GM08714 (cell line): ENCODE measurements around the gene PSD4.

Experiments
- H3K4me3 ChIP-seq: fragments of 200-500 bp; sonication (Bioruptor generic); 2 replicates; pipeline ENCODE4 v1.5.1; 2014; ENCODE audit warnings: mild to moderate bottlenecking, low read length, inconsistent platforms
- ZNF274 ChIP-seq: IDR thresholded peaks from 2 replicates; pipeline ENCODE4 v1.6.1; 2012; ENCODE audit warnings: mild to moderate bottlenecking, low read depth, low read length

Gene PSD4

DNA sequence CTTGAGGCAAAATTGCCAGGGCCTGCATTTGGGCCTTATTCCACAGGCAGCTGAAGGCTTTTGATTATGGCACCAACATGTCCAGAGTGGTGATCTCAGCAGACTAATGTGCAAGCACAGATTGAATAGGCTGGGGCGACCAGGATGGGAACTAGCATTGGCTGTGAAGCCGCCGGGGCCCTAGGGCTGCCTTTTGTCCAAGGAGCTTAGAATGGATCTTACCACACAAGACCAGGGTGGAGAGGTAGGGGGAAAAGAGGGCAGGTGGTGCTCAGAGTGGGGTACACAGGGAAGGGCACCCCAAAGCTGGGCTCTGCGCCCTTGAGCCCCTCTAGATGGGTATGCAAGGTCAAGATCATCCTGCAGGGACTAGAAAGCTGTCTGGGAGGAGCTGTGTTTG, 23.1 kb downstream of the PSD4 start:
- no peak for TF ChIP-seq ZNF274
- H3K4me3 ChIP-seq, result no peak overlapping the region

DNA sequence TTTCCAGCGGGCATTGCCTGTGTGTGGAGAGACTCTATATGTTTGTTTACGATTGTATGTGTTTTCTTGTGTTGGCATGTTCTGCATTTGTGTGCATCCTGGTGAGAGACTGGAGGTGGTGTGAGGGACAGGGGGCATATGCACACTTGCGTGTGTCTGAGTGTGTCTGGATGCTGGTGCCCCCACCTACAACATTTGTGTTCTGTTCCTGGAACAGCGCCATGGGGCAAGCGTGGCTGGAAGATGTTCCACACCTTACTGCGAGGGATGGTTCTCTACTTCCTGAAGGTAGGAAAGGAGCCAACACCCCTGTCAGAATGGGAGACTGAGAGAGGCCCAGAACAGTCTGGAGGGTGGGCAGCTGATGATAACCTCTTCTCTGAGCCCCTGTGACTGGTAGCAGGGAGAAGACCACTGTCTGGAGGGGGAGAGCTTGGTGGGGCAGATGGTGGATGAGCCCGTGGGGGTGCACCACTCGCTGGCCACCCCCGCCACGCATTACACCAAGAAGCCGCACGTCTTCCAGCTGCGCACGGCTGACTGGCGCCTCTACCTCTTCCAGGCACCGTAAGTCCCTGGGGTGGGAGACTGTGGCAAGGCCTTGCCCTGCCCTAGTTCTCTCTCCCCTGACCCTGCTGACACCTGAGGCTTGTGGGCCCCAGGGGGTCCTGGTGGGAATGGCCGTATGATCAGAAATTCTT, 23.7 kb downstream of the PSD4 start:
- no peak for TF ChIP-seq ZNF274
- no peak overlapping the region for H3K4me3 ChIP-seq

GRCh38 chr2:113198048-113198789, 24.4 kb downstream of the PSD4 start:
- H3K4me3 ChIP-seq, result no peak overlapping the region
- TF ChIP-seq ZNF274, result no peak

DNA sequence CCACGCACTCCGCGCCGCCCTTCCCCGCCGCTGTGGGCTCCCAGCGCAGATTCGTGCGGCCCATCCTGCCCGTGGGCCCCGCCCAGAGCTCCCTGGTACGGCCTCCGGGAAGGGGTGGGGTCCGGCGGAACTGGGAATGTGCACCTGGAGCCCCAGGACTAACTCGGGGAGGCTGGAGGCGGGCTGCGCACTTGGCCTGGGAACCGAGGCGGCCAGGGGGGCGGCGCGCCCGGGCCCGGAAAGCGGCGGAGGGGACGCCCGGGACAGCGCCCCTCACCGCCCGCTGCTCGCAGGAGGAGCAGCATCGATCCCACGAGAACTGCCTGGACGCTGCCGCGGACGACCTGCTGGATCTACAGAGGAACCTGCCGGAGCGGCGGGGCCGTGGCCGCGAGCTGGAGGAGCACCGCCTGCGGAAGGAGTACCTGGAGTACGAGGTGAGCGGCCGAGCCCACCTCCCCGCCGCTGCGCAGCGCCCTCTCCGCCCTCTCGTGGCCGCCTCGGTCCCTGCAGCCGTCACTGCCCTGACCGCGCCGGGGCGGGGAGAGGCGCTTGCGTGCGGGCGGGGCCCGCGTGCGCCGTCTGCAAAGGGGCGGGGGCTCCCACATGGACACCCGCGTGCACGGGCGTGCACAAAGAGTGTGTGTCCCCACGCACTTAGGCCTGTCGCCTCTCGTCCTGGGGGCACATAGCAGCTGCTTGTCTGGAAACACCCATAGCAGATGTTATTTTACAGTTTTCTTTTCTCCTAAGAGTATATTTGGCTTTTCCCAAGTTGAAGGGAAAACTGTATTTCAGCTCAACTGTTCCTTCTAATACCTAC, 25.2 kb downstream of the PSD4 start:
- H3K4me3 ChIP-seq, result no peak overlapping the region
- no peak for TF ChIP-seq ZNF274

GRCh38 chr2:113200236-113200635, 26.5 kb downstream of the PSD4 start:
- no peak for TF ChIP-seq ZNF274
- no peak overlapping the region for H3K4me3 ChIP-seq

- no peak overlapping the region for H3K4me3 ChIP-seq
- TF ChIP-seq ZNF274, result no peak
These were observed 27.1 kb downstream of the PSD4 start for GRCh38 chr2:113200736-113201490.

DNA sequence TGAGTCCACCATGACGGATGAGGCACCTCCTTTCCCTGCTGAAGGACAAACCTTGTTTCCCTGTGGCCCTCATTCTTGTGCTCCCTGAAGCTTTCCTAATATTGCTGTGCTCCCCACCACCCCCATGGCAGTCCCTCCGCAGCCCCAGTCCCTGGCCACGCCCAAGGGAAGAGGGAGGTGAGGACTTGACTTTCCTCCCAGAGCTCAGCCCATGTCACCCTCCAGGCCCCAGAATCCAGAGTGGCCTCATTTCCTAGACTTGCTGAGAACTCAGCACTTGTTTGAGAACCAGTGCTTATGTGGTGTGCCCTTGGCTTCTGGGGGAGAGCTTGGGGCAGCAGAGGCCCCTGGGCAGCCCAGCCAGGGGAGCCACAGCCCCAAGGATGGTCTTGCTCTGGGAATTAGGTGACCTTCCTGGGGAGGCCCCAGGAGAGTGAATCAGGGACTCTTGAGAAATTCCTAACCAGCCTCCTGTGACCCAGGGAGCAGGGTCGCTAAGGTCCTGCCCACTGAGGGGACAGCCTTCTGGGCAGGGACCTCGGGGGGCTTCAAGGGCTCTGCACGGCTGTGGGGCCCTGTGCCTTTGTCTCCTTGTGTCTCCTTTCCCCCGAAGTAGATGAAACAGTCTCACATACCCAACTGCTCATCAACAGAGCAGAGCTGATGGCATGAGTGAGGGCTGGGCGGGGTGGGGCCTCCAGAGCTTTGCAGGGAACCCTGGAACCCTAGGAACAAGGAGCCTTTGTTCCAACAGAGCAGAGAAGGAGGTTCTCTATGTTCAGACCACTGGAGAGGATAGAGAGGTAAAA, 27.9 kb downstream of the PSD4 start:
- H3K4me3 ChIP-seq, result no peak overlapping the region
- no peak for TF ChIP-seq ZNF274

- H3K4me3 ChIP-seq, result no peak overlapping the region
- TF ChIP-seq ZNF274, result no peak
These were observed 28.8 kb downstream of the PSD4 start for GRCh38 chr2:113202305-113203216.

DNA sequence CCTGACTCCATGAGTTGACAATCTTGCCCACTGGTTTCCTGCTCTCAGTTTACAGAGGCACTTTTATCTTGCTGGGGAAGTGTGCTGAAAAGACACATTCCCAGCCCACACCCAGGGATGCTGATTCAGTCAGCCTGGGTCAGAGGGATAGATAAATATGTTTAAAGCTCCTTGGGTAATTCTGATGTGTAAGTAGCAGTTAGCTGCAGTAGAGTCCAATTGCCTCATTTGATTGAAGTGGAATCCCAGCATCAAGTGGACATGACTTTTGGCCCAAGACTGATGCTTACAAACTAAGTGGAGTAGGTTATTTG, 29.4 kb downstream of the PSD4 start:
- H3K4me3 ChIP-seq, result no peak overlapping the region

DNA sequence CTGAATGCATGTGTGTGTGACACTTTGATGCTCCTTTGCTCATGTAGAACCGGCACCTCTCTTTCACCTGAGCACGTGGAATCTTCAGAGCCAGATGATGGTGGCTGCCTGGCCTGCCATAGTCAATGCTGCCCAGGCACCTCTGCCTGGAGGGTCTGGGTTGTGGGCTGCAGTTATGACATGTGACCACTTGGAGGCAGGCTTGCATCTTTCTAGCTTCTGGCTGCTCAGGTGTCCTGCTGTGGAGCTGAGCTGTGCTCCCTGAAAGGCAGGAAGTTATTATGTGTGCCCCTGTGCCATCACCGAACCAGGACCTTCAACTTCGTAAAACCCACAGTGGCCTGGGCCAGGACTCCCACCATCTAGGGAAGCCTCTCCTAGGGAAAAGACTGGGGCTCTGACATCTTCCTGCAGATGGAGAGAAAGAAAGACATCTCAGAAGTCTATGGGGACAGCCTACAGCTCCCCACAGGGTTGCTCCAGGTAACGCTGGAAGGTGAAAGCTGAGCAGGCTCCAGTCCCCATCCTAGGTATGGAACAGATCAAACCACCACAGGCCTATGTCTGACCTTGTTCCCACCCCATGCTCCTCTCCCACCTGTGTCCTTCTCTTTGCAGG, 30.2 kb downstream of the PSD4 start:
- H3K4me3 ChIP-seq, result no peak overlapping the region
- no peak for TF ChIP-seq ZNF274

More for the DNA sequence above, 29.4 kb downstream of the PSD4 start:
- no peak for TF ChIP-seq ZNF274

- H3K4me3 ChIP-seq, result no peak overlapping the region
- TF ChIP-seq ZNF274, result no peak
These were observed 32.5 kb downstream of the PSD4 start for GRCh38 chr2:113206251-113206650.

- H3K4me3 ChIP-seq, result no peak overlapping the region
- TF ChIP-seq ZNF274, result no peak
These were observed 33.2 kb downstream of the PSD4 start for GRCh38 chr2:113207021-113207420.
